Measurements from ENCODE around the gene MADCAM1.

MADCAM1 gene

GRCh38 chr19:485077-485476 lies 11.2 kb upstream of the MADCAM1 start:
- intact Hi-C loops (cut with DNase I): loop anchor here (10.0 kb wide), 1 partner anchor 140 kb away; the partner anchor contains the start of gene MIER2
- peak in 2 of 10 donors; percentile 59 to 66 for DNase-seq

- intact Hi-C loops (cut with DNase I): loop anchor here (10.0 kb wide), 1 partner anchor 141 kb away; the partner anchor contains the start of gene MIER2
- DNase-seq: peak; percentile 53 to 98 (median 89)
These were observed 10.6 kb upstream of the MADCAM1 start for GRCh38 chr19:485583-486236.

GRCh38 chr19:488505-489417 lies 7.5 kb upstream of the MADCAM1 start:
- DNase-seq: peak; percentile 93 to 99 (median 94)
- intact Hi-C loops (cut with DNase I): loop anchor here (1.0 to 10.0 kb wide), 2 partner anchors 19 to 144 kb away; partner anchors contain the start of genes MIER2 and TPGS1

- intact Hi-C loops (cut with DNase I): loop anchor here (1.0 to 10.0 kb wide), 2 partner anchors 18 to 145 kb away; partner anchors contain the start of genes MIER2 and TPGS1
- DNase-seq: peak in 4 of 10 donors; percentile 34 to 90 (median 82)
These were observed 6.7 kb upstream of the MADCAM1 start for GRCh38 chr19:489418-490196.

GRCh38 chr19:491146-491741 lies 5.0 kb upstream of the MADCAM1 start:
- peak in 1 of 10 donors; percentile 44 for DNase-seq
- intact Hi-C loops (cut with DNase I): no loop called here

- intact Hi-C loops (cut with DNase I): no loop called here
- DNase-seq: peak in 1 of 10 donors; percentile 64
These were observed 4.2 kb upstream of the MADCAM1 start for GRCh38 chr19:492091-492531.

- intact Hi-C loops (cut with DNase I): no loop called here
- peak in 1 of 10 donors; percentile 60 for DNase-seq
These were observed 2.7 kb upstream of the MADCAM1 start for GRCh38 chr19:493391-494170.

- DNase-seq: peak in 1 of 10 donors; percentile 52
- intact Hi-C loops (cut with DNase I): no loop called here
These were observed 1.9 kb upstream of the MADCAM1 start for GRCh38 chr19:494171-495080.

- no peak for DNase-seq
- intact Hi-C loops (cut with DNase I): no loop called here
These were observed 1.2 kb upstream of the MADCAM1 start for GRCh38 chr19:495081-495401.

GRCh38 chr19:495402-496111 lies 729 bp upstream of the MADCAM1 start:
- intact Hi-C loops (cut with DNase I): no loop called here
- DNase-seq: peak in 8 of 10 donors; percentile 52 to 93 (median 66)

- intact Hi-C loops (cut with DNase I): no loop called here
- peak in 1 of 10 donors; percentile 5 for DNase-seq
These were observed 700 bp downstream of the MADCAM1 start for GRCh38 chr19:496986-497385.

GRCh38 chr19:497491-497868 lies 1.2 kb downstream of the MADCAM1 start:
- DNase-seq: no peak
- intact Hi-C loops (cut with DNase I): no loop called here

- intact Hi-C loops (cut with DNase I): no loop called here
- DNase-seq: peak in 1 of 10 donors; percentile 67
These were observed 1.7 kb downstream of the MADCAM1 start for GRCh38 chr19:497869-498510.

GRCh38 chr19:498511-498891 lies 2.2 kb downstream of the MADCAM1 start:
- peak in 1 of 10 donors; percentile 47 for DNase-seq
- intact Hi-C loops (cut with DNase I): no loop called here

- no peak for DNase-seq
- intact Hi-C loops (cut with DNase I): no loop called here
These were observed 2.8 kb downstream of the MADCAM1 start for GRCh38 chr19:498977-499623.

- DNase-seq: no peak
These were observed 5.4 kb downstream of the MADCAM1 start for GRCh38 chr19:501646-502045.

GRCh38 chr19:504616-505015 lies 8.3 kb downstream of the MADCAM1 start:
- peak in 1 of 10 donors; percentile 55 for DNase-seq
- intact Hi-C loops (cut with DNase I): loop anchor here (5.0 kb wide), 1 partner anchor 122 kb away; no protein-coding TSS in a partner anchor

More at GRCh38 chr19:501646-502045, 5.4 kb downstream of the MADCAM1 start:
- intact Hi-C loops (cut with DNase I): no loop called here

Data from posterior cingulate gyrus (tissue), 11 donors.